Trophoblast cell (in vitro differentiated cells and primary cell): ENCODE measurements around the gene C5AR2.
"Not testable (repeated sequence)": the region's sequence is repeated elsewhere in the genome, so short reads cannot be mapped to it uniquely, and the experiment has no call there.

Experiments used
- DNase-seq, 2 donors: peaks; one replicate each; pipeline ENCODE4 v3.0.0-alpha.2; 2016
- H2AFZ ChIP-seq: 2 replicates; pipeline ENCODE4 v1.6.1; 2013; ENCODE audit warnings: low read length, moderate library complexity, mild to moderate bottlenecking; ENCODE audit not compliant: insufficient read depth, poor library complexity
- H2AK5ac ChIP-seq: 2 replicates; pipeline ENCODE4 v1.6.1; 2013; ENCODE audit warnings: mild to moderate bottlenecking, low read length
- H2BK120ac ChIP-seq: 2 replicates; pipeline ENCODE4 v1.6.1; 2013; ENCODE audit warnings: low read length, mild to moderate bottlenecking, moderate library complexity; ENCODE audit not compliant: insufficient read depth, poor library complexity
- H2BK12ac ChIP-seq: 2 replicates; pipeline ENCODE4 v1.6.1; 2013; ENCODE audit warnings: mild to moderate bottlenecking, low read length, moderate library complexity
- H2BK5ac ChIP-seq: 2 replicates; pipeline ENCODE4 v1.6.1; 2013; ENCODE audit warnings: low read length, low read depth, moderate library complexity, mild to moderate bottlenecking; ENCODE audit not compliant: poor library complexity
- H3K14ac ChIP-seq: 2 replicates; pipeline ENCODE4 v1.6.1; 2013; ENCODE audit warnings: mild to moderate bottlenecking, low read length
- H3K18ac ChIP-seq: 2 replicates; pipeline ENCODE4 v1.6.1; 2013; ENCODE audit warnings: mild to moderate bottlenecking, low read length
- H3K23ac ChIP-seq: 2 replicates; pipeline ENCODE4 v1.6.1; 2013; ENCODE audit warnings: low read length
- H3K27ac ChIP-seq: 2 replicates; pipeline ENCODE4 v1.5.1; 2013; ENCODE audit warnings: low read depth, mild to moderate bottlenecking, inconsistent platforms, low read length, moderate library complexity
- H3K27me3 ChIP-seq: 2 replicates; pipeline ENCODE4 v1.6.1; 2013; ENCODE audit warnings: inconsistent platforms, mild to moderate bottlenecking, low read length, moderate library complexity; ENCODE audit not compliant: insufficient read depth
- H3K36me3 ChIP-seq, 2 experiments: 1 replicate in 1 of 2; 2 replicates in 1 of 2; pipeline ENCODE4 v1.6.1; 2013; ENCODE audit warnings: low read length in 2 of 2, mild to moderate bottlenecking in 2 of 2, moderate library complexity in 1 of 2; ENCODE audit not compliant: insufficient read depth in 2 of 2, control insufficient read depth in 1 of 2
- H3K4ac ChIP-seq: 2 replicates; pipeline ENCODE4 v1.6.1; 2013; ENCODE audit warnings: low read depth, mild to moderate bottlenecking, low read length, moderate library complexity
- H3K4me1 ChIP-seq, 2 experiments: 1 replicate in 1 of 2; 2 replicates in 1 of 2; pipeline ENCODE4 v1.6.1; 2013; ENCODE audit warnings: low read length in 2 of 2, mild to moderate bottlenecking in 2 of 2, moderate library complexity in 1 of 2; ENCODE audit not compliant: insufficient read depth in 2 of 2, control insufficient read depth in 1 of 2
- H3K4me2 ChIP-seq: 2 replicates; pipeline ENCODE4 v1.6.1; 2013; ENCODE audit warnings: inconsistent platforms, mild to moderate bottlenecking, low read length, moderate library complexity
- H3K4me3 ChIP-seq: 2 replicates; pipeline ENCODE4 v1.5.1; 2013; ENCODE audit warnings: mild to moderate bottlenecking, low read depth, low read length, inconsistent platforms
- H3K79me1 ChIP-seq: one replicate; pipeline ENCODE4 v1.6.1; 2013; ENCODE audit warnings: low read length
- H3K79me2 ChIP-seq: 2 replicates; pipeline ENCODE4 v1.6.1; 2013; ENCODE audit warnings: low read length, mild to moderate bottlenecking; ENCODE audit not compliant: control insufficient read depth, insufficient read depth, poor library complexity
- H3K9ac ChIP-seq: 2 replicates; pipeline ENCODE4 v1.6.1; 2013; ENCODE audit warnings: mild to moderate bottlenecking, low read length
- H3K9me3 ChIP-seq: 2 replicates; pipeline ENCODE4 v1.6.1; 2013; ENCODE audit warnings: low read depth, mild to moderate bottlenecking, control low read depth, inconsistent platforms, low read length; ENCODE audit not compliant: insufficient read depth
- H4K12ac ChIP-seq: 2 replicates; pipeline ENCODE4 v1.6.1; 2013; ENCODE audit warnings: low read depth, mild to moderate bottlenecking, low read length, moderate library complexity
- H4K8ac ChIP-seq: 2 replicates; pipeline ENCODE4 v1.6.1; 2013; ENCODE audit warnings: low read depth, mild to moderate bottlenecking, low read length, moderate library complexity
- H4K91ac ChIP-seq: one replicate; pipeline ENCODE4 v1.6.1; 2013; ENCODE audit warnings: low read depth, mild to moderate bottlenecking, low read length, moderate library complexity
- WGBS: extraction: QIAGEN DNeasy Blood & Tissue Kit; methylation state at CpG from one replicate; pipeline ENCODE4 v1.1.7; 2013; ENCODE audit warnings: missing lambda C conversion rate; ENCODE audit not compliant: insufficient read length, insufficient coverage; ENCODE audit errors: extremely low coverage; 5-methylcytosine and 5-hydroxymethylcytosine counted together

Gene C5AR2

GRCh38 chr19:47341734-47342133 is 9.8 kb downstream of the C5AR2 start:
- Histone ChIP-seq H3K27me3 (no peaks in the 10 kb centered on the region), H2AK5ac (no peak overlapping the region), H3K4me3 (no peak overlapping the region), H3K4ac (no peak overlapping the region), H4K8ac (no peak overlapping the region), H3K4me1 (no peaks in the 10 kb centered on the region), H4K12ac (no peak overlapping the region), H3K4me2 (no peak overlapping the region), H2BK12ac (no peak overlapping the region), H3K9ac (no peak overlapping the region), H2AFZ (no peak overlapping the region), H3K36me3 (no peaks in the 10 kb centered on the region), H4K91ac (no peak overlapping the region), H3K18ac (no peak overlapping the region), H3K79me2 (no peaks in the 10 kb centered on the region), H3K79me1 (no peaks in the 10 kb centered on the region), H3K23ac (no peak overlapping the region), H2BK120ac (no peak overlapping the region), H3K9me3 (no peaks in the 10 kb centered on the region), H3K27ac (no peak overlapping the region), H3K14ac (no peak overlapping the region), H2BK5ac (no peak overlapping the region)
- no CpG with 5 or more reads among the region's 4 CpGs for WGBS
- DNase-seq, result no peak

- H3K4me1 ChIP-seq, result no peaks in the 10 kb centered on the region
- no peak overlapping the region for H2AK5ac ChIP-seq
- H3K4ac ChIP-seq, result no peak overlapping the region
- H3K14ac ChIP-seq, result no peak overlapping the region
- DNase-seq, result no peak
- no peak overlapping the region for H2BK5ac ChIP-seq
- H2AFZ ChIP-seq, result no peak overlapping the region
- H3K27ac ChIP-seq, result no peak overlapping the region
- H4K8ac ChIP-seq, result no peak overlapping the region
- H3K79me2 ChIP-seq, result no peaks in the 10 kb centered on the region
- no peaks in the 10 kb centered on the region for H3K9me3 ChIP-seq
- H3K9ac ChIP-seq, result no peak overlapping the region
- no peaks in the 10 kb centered on the region for H3K36me3 ChIP-seq
- no peaks in the 10 kb centered on the region for H3K79me1 ChIP-seq
- no peak overlapping the region for H4K12ac ChIP-seq
- no CpG with 5 or more reads among the region's 11 CpGs for WGBS
- H3K4me3 ChIP-seq, result no peak overlapping the region
- H3K4me2 ChIP-seq, result no peak overlapping the region
- no peak overlapping the region for H2BK120ac ChIP-seq
- no peak overlapping the region for H2BK12ac ChIP-seq
- H3K18ac ChIP-seq, result no peak overlapping the region
- no peaks in the 10 kb centered on the region for H3K27me3 ChIP-seq
- no peak overlapping the region for H3K23ac ChIP-seq
- H4K91ac ChIP-seq, result no peak overlapping the region
Observed at GRCh38 chr19:47343194-47343802, 11.3 kb downstream of the C5AR2 start.

DNA sequence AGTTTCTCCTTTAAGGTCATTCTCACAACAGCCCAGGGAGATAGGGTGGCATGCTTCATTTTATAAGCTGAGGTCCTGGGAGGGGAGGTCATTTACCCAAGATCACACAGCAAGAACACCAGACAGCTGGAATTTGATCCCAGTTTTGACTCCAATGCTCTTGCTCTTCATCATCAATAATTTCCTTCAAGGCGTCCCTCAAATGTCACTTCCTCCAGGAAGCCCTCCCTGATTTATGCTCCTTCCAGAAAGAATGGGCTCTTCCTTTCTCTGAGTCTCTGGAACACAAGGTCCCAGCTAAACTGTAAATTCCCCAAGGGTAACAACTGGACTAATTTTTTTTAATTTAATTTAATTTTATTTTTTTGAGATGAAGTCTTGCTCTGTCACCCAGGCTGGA is 12.4 kb downstream of the C5AR2 start:
- DNase-seq, result no peak
- Histone ChIP-seq H2AK5ac (no peak overlapping the region), H4K12ac (no peak overlapping the region), H3K36me3 (no peaks in the 10 kb centered on the region), H3K4ac (no peak overlapping the region), H2BK5ac (no peak overlapping the region), H3K4me3 (no peak overlapping the region), H3K18ac (no peak overlapping the region), H3K9me3 (no peaks in the 10 kb centered on the region), H3K4me1 (no peaks in the 10 kb centered on the region), H3K27ac (no peak overlapping the region), H4K8ac (no peak overlapping the region), H3K4me2 (no peak overlapping the region), H2BK120ac (no peak overlapping the region), H2BK12ac (no peak overlapping the region), H4K91ac (no peak overlapping the region), H3K14ac (no peak overlapping the region), H3K79me1 (peaks cover 3% of the 10 kb centered on the region), H2AFZ (no peak overlapping the region), H3K23ac (no peak overlapping the region), H3K9ac (no peak overlapping the region), H3K79me2 (peaks cover 2% of the 10 kb centered on the region), H3K27me3 (no peaks in the 10 kb centered on the region)
- WGBS, result no CpG with 5 or more reads among the region's 1 CpG

DNA sequence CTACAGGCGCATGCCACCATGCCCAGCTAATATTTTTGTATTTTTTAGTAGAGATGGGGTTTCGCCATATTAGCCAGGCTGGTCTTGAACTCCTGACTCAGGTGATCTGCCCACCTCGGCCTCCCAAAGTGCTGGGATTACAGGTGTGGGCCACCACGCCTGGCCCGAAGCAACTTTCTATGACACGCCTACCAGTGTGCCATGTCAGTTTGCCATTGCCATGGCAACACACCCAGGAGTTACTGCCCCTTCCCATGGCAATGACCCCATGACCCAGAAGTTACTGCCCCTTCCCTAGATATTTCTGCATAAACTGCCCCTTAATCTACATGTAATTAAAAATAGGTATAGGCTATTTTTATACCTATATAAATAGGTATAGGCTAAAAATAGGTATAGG is 14.0 kb downstream of the C5AR2 start:
- H3K14ac ChIP-seq, H4K91ac ChIP-seq, H3K23ac ChIP-seq, H3K9me3 ChIP-seq, H4K12ac ChIP-seq, H3K27me3 ChIP-seq, H3K4ac ChIP-seq, H2BK120ac ChIP-seq, H3K9ac ChIP-seq, H3K4me2 ChIP-seq, H3K27ac ChIP-seq, H4K8ac ChIP-seq, H3K4me1 ChIP-seq, H3K18ac ChIP-seq, H3K79me2 ChIP-seq, DNase-seq, H3K4me3 ChIP-seq, H2AK5ac ChIP-seq, H2BK5ac ChIP-seq, H2AFZ ChIP-seq, H3K79me1 ChIP-seq, H2BK12ac ChIP-seq, H3K36me3 ChIP-seq: not testable (repeated sequence)
- no CpG with 5 or more reads among the region's 6 CpGs for WGBS
